Hindlimb muscle (tissue), 1 donor: ENCODE data around the gene MPRIP. TPM values are rescaled to one million over a fixed set of nuclear protein-coding genes. Genes with fewer than 3 reads are reported as not detected.

Experiments used
- DNase-seq: peaks from one replicate; pipeline ENCODE4 v3.0.0-alpha.2; 2013
- polyA plus RNA-seq: library from polyadenylated mRNA; unstranded; fragments of 120-200 nt; gene quantifications from one replicate; pipeline ENCODE4 v1.2.1, GENCODE V29; 2013; ENCODE audit not compliant: insufficient read length

Gene MPRIP
- polyA plus RNA-seq, 1 donor, result 228 TPM

DNA sequence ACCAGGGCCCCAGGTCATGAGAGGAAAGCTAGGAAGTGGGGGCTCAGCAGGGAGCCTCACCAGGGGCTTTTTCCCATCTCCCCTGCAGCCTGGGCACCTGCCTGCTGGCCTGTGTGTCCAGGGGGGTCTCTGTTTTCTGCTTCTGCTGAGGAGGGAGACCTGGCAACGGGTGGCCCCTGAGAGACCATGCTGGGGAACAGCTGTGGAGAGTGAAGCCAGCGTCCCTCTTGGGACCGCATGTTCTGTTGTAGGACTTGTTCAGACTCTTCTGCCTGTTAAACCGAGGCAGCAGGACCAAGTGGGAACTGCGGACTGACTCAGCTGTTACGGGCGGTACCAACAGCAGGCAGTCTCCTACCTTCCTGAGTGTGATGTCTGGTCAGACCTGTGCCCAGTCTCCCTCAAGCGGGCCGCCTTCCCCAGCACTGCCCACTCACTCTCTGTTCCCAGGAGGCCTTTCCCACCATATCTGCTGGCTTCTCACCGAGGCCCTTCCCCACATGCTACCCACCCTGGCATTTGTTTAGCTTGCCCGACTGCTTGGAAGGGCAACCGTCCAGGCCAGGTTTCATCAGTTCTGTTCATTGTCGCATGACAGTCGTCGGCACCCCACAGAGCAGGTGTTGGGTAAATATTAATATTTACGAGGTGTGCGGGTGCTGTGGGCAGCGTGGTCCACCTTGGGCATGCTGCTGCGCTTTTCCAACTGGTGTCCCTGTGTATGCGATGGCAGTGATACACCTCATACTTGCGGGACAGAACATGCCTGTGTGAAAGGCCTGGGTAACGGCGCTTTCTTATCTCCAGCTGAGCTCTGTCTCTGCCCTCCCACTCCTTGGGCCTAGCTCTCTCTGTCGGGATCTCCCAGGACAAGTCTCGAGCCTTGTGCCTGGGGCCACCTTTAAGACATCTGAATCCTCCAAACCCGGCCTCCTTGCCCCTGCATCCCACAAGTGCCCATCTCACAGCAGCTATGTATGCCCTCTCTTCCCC, 69.4 kb downstream of the MPRIP start:
- DNase-seq, result no peak

DNA sequence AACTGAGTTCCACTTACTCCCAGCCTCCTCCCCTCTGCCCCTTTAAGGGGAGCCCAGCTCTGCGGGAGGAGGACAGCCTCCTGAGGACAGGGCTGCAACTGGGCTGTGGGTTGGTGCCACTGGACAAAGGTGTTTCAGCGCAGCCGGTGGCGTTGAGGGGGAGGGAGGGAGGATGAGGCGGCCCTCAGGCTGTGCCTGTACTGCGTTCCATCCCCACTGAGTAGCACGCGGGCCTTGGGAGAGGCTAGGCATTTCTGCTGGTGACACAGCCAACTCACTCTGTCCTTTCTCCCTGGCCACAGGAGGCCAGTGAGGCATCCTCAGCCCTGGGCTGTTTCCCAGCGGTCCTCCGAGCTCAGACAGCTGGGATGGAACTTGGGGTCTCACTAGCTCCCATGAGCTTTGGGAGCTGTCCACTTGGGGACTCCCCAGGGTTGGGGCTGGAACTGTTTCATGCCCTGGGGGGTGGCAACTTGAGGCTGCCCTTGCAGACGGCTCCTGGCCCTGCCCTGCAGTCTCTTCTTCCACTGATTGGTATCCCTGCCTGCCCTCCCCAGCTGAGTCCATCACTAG, 70.5 kb downstream of the MPRIP start:
- DNase-seq, result no peak

DNA sequence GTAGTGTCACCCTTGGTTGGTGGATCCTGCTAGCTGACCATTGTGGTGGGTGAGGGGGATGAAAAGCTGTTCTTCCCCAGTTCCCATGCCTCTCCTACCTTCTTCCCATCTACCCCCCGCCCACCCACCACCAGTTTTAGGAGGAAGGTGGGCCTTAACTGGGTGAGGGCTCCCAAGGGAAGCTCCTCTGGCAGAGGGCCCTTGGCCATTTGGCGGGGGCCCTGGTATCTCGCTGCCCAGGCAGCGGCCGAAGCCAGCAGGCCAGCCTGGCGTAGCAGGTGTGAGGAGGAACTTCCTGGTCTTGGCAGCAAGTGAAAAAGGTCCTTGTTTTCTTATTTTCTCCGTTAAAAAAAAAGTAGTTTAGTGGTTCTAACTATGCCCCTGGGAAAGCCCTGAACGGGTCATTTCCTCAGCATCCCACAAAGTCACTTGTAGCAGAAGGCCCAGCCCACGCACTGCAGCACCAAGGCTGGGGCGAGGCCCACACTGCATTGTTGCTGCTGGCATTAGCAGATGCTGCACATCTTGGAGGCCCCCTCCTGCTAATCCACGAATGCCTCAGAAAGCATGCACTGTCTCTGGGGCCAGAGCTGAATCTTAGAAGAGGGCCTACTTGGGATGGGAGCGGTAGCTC, 72.5 kb downstream of the MPRIP start:
- no peak for DNase-seq

DNA sequence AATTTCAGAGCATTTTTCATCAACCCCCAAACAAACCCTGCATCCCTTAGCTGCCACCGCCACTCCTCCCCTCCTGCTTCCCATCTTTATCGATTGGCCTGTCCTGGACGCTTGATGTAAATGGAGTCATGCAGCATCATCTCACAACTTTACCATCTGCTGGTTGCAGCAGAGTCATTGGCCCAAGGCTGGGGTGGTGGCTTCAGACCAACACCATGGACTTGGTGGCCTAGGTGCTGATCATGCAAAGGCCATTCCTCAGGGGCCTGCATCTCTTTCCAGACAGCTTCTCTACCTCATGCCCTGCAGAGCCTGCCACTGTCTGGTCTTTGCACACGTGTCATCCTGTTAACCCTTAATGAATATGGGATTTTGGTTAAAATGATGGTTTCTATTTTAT, 73.4 kb downstream of the MPRIP start:
- DNase-seq, result no peak

DNA sequence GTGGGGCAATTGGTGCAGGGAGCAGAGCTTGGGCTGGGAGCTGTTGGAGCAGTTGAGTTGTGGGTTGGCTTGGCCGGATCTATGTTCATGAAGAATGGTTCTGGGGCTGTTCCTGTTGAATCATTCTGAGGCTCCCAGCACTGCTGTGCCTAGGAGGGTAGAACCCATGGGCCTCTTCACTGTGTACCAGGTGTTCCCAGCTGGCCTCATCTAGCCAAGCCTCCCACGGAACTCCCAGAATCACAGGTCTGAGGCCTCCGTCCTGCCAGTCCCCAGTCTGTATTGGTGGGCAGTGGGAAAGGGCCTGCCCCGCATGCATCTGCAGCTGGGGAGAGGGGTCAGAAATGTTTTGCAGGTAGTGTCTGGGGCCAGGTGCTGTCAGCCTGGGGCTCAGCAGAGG, 74.1 kb downstream of the MPRIP start:
- no peak for DNase-seq

DNA sequence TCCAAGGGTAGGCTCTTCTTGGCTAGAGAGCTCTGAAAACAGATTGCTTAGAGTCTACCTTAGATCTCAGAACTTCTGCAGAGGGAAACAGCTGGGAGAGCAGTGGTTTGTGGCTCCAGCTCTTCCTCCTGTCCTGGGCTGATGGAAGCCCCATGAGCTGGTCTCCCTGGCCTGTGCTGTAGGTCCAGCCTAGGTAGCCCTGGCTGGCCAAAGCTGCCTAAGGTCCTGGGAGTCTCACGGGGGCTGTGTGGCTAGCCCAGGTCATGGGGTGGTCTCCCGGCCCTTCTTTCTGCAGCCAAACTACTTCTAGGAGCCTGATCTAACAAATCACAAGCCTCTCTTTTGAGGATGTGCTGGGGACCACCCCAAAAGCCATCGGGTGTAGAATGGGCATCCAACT, 75.7 kb downstream of the MPRIP start:
- DNase-seq, result no peak

DNA sequence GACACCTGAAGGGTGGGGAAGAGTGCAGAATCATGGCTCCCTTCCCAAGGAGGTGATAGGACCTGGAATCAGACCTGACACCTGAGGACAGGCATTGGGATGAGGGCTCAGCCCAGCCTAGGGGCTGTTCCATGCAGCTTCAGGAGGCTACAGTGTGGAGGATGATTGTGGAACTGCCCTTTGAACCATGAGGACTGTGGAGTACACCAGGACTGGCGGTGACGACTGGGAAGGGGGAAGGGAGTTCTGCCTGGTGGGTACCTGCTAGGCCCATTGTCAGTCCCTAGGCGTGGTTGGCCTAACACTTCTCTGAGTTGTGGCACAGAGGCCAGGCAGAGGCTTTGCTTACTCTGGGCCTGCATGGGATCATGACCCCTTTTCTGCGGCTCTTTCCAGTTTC, 76.1 kb downstream of the MPRIP start:
- no peak for DNase-seq

DNA sequence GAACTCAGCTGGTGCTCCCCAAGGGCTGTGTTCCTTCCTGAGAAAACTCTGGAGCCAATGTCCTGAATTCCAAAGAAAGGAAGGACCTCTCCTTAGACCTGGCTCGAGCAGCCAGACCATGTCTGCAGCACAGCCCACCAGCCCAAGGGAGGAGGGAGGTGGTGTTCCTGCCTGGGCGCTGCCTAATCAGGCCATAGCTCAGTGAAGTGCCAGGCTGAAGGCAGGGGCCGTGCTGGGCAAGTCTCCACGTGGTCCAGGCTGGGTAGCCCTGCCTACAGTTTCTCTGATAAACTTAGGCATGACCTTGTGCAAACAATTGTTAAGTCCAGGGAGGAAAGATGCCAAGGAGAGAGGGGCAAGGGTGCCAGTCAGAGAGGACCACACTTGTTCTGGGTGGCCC, 76.8 kb downstream of the MPRIP start:
- no peak for DNase-seq

DNA sequence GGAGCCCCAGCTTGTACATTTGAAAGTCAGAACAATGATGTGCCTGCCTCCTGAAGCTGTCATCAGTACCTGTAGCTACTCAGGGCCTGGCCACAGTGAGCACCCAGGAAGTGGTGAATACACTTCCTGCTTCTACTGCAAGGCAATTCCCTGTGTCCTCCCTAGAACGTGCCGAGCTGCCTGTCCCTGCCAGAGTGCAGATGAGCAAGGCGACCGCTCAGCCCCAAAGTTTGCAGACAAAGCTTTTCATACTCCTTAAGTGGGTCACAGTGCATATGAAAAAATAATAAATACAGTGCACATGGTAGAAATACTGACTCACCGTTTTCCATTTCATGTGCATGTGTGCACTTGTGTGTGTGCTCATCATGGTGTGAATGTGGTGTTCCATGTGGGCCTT, 77.3 kb downstream of the MPRIP start:
- DNase-seq, result peak; percentile 52

DNA sequence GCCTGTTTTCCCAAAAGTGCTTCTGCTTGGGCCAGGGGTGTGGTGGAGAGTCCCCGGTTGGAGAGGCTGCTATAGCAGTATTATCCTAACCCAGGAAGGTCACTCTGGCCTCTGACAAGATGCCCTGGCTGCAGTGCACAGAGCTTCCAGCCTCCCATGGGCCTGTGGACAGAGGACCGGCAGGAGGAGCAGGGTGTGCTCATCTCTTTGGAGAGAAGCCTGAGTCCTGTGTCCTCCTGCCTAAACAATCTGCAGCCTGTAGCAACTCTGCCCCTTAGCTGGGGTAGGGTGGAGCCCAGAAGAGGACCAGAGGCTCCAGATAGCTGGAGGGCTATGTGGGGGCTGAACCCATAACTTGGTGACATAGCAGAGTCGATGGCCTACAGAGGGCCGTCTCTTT, 78.0 kb downstream of the MPRIP start:
- DNase-seq, result no peak

DNA sequence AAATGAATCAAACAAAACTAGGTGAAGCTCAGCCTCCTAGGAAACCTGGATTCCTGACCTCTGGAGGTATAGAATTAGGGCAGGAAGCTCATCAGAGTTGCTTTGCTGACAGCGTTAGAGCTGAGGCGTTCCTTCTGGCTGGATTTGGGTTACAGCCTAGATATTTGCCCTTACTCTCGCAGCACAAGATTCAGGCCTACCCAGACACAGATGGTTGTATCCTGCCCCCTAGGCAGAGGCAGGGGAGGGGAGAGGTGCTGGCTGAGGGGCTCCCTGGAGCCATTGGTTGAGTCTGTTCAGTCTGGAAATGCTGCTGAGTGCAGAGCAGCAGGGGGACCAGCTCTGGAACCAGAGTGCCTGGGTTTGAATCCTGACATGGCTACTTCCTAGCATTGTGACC, 78.4 kb downstream of the MPRIP start:
- no peak for DNase-seq

DNA sequence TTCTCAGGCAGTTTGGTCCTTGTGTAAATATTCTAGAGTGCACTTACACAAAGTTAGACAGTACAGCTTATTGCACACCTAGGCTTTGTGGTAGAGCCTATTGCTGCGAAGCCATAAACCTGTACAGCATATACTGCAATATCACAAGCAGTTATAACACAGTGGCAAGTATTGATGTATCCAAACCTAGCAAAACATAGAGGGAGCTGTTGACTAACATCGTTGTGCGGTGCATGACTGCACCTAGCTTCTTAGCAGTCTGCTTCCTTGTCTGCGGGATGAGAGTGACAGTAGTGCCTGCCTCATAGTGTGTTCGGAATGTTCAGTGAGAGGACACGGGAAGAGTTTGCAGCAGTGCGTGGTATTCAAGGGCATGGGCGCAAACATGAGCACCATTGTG, 78.9 kb downstream of the MPRIP start:
- no peak for DNase-seq

DNA sequence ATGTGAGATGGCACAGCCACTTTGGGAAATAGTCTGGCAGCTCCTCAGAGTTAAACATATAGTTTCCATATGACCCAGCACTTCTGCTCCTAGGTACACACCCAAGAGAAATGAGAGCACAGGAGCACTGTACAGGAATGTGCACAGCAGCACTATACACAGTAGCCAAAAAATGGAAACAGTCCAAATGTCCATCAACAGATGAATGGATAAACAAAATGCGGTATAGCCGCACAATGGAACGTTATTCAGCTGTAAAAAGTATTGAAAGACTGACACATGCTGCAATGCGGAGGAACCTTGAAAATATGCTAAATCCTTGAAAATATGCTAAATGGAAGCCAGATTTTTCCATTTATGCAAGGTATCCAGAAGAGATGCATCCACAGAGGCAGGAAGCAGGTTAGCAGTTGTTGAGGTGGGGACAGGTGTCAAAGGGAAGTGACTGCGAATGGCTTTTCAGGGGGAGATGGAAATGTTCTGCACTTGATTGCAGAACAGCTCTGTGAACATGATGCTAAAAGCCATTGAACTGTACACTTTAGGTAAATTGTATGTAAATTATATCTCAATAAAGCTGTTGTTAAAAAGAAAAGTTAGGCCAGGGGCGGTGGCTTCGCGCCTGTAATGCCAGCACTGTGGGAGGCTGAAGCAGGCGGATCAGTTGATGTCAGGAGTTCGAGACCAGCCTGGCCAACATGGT, 80.7 kb downstream of the MPRIP start:
- DNase-seq, result no peak

DNA sequence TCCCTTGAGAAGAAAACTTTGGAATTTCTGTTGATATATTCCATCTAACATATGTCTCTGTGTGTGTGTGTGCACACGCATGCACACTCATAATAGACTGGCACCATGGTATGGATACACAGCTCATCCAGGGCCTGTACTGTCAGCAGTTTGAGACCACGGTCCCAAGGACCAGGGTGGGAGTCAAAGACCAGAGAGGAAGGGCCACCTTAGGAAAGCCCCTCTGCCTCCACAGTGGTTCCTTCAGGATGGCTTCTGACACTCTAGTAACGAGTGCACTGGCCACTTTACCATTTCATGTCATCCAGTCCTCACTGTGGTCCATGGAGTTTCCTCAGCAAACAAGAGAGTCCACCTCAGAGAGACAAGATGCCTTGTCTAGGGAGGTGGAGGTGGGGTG, 82.1 kb downstream of the MPRIP start:
- no peak for DNase-seq

DNA sequence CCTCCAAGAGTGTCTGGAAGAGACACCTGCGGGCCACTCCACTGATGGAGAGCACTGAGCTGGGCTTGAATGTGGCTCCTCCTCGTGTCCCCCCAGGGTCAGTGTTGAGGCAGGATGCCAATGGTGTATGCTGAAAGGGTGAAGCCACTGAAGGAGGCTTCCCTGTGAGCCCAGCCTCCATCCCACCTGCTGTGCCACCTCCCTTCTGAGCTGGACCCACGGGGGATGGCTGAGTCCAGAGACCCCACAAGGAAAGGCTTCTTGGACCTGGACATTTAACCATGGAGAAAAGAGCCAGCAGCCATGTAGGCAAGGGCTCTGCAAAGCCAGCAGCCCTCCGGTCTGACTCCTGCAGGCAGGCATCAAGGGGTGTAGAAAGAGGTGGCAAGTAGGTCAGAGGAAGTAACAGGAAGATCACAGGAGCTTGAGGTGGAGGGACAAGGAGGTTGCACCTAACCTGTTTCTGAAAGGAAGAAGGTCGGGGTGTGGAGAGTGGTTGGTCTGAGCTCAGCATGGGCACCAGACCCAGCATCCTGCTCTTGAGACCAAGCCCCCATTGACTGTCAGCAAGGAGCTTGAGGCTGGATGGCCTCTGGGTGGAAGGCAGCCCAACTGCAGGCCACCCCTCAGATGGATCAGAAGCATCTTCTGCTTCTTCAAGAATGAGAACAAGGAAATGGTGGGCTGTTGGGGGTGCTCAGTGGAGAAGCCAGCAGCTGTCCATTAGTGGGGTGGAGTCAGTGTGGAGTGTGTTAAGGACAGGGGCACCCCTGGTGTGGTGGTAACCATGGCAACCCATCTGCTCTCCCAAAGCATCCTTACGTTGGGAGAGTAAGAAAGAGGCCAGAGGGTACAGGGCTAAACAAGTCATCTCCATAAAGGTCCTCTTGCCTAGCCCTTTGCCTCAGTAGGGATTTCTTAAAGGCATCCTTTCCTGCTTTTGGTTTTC, 83.2 kb downstream of the MPRIP start:
- no peak for DNase-seq

DNA sequence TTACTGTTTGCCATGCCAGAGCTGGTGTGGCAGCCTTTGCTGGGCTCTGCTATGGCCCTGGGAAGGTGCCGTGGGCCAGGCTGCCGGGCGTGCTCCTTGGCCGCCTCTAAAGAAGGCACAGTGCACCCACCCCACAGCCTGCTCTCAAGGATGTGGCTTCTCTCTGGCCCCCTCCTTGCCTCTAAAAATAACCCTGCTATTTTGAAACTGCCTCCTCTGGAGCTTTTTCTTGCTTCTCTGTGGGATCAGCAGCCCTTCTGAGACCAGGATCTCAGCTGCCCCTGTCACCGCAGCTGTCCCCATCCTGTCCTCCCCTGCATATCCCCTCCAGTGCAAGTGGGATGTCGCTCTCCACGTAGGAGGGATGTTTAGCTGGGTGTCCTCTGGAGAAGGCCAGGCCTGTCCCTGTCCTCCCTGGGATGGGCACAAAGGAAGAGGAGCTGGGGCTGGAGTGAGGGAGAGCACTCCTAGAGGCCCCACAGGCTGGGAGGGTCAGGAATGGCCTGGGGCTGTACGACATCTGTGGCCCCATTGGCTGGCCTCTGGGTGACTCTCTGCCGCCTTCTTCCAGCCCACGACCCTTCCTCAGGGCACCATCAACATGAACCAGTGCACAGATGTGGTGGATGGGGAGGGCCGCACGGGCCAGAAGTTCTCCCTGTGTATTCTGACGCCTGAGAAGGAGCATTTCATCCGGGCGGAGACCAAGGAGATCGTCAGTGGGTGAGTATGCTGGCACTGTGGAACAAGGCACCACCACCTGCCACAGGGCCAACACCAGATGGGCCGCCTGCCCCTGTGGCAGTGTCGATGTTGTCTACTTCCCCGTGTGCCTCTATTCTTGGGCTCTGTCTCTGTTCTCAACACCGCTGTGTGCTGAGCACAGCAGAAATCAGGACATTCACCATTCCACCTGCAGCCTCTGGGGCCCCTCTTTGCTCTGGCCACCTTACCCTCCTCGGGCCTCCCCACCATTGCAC, 84.2 kb downstream of the MPRIP start:
- DNase-seq, result no peak

DNA sequence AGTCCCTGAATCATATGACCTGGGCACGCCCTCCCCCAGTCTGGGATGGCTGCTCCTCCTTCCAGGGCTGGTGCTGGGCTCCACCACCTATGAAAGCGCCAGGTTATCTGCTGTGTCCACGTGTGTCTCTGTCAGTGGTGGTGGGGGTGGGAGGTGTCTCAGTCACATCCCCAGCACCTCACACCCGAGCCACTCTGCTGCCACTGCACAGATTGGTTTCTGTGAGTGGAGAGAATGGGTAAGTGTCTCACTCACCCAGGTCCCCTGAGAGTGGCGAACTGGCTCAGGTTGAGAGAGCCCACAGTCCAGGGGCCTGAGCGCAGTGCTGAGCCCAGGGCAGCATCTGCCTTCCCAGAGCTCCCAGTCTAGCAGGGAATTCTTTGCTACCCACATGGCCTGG, 84.9 kb downstream of the MPRIP start:
- no peak for DNase-seq

DNA sequence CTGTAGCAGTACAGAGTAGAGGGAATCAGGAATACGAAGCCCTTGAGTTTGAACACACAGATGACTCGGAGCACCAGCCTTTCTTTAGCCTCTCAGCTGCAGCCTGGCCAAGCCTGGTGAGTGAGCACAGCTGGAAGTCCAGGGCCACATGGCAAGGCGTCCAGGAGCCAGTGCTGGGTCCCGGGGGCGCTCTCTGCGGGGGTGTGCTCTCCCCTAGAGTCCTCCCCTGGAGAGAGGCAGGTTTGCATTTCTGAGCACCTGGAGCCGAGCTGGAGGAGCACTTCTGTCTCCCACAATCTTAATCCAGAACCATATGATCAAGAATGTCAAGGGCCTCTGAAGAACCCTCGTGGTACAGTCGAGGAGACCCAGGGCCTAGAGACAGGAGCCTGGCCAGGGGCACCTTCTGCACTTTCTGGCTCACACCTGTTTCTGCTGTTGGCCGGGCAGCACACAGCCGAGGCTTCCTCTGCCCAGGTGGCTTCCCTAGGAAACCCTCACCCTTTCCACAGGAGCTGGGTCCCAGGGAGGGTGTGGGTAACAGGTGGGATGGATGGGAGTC, 85.6 kb downstream of the MPRIP start:
- DNase-seq, result no peak

DNA sequence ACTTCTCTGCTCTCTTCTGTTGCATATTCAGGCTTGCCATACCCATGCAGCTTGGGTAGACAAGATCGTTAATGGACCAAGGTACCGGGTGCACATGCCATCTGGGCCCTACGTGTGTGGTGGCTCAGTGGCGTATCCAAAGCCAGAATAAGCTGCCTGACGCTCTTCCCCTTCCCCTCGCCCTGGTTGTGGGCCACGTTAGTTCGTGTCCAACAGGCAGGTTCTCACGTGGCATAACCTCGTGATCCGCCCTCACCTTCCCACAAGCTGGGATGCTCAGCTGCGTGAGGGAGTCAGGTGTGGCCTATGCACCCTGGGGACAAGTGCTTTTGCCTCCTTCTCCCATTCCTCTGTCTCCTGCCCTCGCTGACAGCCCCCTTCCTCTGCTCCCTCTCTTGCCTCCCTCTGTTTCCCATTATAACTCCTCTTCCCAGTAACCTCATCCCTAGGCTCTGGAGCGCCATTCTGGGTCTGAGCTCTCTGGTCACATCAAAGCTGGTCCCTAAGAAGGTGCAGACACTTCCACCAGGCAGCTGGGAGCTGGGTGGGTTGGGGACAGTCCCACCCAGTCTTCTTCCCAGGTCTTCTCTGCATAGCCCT, 86.3 kb downstream of the MPRIP start:
- no peak for DNase-seq

DNA sequence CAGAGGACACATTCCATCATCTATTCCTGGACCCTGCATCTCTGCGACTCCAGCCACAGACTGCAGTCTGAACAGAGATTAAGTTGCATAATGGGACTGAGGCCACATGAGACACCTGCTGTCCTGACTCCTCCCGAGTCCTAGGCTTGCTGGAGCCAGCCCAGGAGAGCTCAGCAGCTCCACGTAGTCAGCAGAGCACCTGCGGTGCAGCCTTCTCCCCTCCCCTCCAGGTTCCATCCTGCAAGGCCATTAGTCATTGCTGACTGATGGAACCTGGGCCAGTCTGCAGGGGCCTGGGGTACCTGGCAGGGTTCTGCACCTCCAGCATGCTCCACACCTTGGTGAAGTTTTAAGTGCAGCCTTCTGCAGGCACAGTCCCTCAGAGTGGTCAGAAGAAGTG, 87.2 kb downstream of the MPRIP start:
- DNase-seq, result no peak
